ENCODE results near the gene PCSK6. TPM values are rescaled to one million over a fixed set of nuclear protein-coding genes. Genes with fewer than 3 reads are reported as not detected.

The PCSK6 gene
- total RNA-seq, 2 experiments from 2014 or later: 2.7 to 3.0 TPM

DNA sequence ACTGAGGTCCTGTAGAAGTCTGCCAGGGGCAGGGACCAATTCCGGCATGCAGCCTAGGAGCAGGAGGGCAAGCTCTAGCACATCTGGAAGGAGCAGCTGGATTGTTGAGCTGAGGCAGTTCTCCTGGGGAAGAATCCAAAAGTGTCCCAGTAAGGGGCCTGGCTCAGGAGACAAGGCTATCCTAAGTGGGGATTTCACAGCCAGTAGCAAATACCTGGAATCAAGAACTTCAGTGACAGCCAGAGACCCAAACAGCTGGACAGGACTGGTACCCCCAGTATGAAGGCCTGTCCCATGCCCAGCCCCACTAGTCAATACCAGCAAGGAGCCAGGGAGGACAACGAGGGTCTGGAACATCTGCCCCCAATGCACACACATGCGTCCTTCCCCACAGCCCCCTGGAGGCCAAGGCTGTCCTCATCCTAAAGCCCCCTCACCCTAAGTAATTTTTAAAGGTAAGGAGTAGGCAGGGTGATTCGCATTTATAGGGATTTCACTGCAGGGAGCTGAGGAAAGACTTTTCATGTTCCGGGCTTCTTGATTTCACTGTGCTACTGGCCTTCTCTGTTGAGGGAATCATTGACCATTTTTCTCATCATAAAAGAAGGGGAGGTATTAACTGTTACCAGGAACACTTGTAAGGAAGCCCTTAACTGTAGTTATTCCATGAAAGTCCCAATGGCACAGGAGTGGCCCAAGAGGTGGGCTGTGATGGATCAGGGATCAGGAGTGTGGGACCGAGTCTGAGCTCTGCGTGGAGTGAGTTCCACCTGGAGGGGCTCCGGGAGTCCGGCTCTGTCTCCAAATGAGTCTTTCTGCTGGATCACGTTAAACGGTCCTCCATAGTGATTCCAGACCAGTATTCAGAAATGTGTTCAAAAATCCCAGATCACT, 235.1 kb downstream of the PCSK6 start:
- ChIA-PET CTCF (interaction anchor here (0.6 to 5.3 kb wide), 12 partner anchors 10 to 245 kb away, joined by 3 to 85 read pairs (median 4); no protein-coding TSS in a partner anchor), POLR2A (interaction anchor here (0.7 to 4.4 kb wide), 5 partner anchors 9 to 178 kb away, joined by 3 to 28 read pairs (median 3); no protein-coding TSS in a partner anchor)
- ATAC-seq: no peak
- TF ChIP-seq, protein P1, sequence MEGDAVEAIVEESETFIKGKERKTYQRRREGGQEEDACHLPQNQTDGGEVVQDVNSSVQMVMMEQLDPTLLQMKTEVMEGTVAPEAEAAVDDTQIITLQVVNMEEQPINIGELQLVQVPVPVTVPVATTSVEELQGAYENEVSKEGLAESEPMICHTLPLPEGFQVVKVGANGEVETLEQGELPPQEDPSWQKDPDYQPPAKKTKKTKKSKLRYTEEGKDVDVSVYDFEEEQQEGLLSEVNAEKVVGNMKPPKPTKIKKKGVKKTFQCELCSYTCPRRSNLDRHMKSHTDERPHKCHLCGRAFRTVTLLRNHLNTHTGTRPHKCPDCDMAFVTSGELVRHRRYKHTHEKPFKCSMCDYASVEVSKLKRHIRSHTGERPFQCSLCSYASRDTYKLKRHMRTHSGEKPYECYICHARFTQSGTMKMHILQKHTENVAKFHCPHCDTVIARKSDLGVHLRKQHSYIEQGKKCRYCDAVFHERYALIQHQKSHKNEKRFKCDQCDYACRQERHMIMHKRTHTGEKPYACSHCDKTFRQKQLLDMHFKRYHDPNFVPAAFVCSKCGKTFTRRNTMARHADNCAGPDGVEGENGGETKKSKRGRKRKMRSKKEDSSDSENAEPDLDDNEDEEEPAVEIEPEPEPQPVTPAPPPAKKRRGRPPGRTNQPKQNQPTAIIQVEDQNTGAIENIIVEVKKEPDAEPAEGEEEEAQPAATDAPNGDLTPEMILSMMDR (IDR thresholded peaks at IDR 0.05): no peak
- intact Hi-C loops (cut with micrococcal nuclease): no loop called here
- H3K36me3 Mint-ChIP-seq (ENCODE audit: low read depth): peaks cover 15% of the 10 kb centered on the region
- H3K4me1 Mint-ChIP-seq (ENCODE audit: low read depth): peaks cover 40% of the 10 kb centered on the region
- H3K4me3 Mint-ChIP-seq: no peak overlapping the region
- H3K9me3 Mint-ChIP-seq: no peaks in the 10 kb centered on the region
- H3K27ac Mint-ChIP-seq: no peak overlapping the region
- no peak for DNase-seq
- H3K27me3 Mint-ChIP-seq: peaks cover 3% of the 10 kb centered on the region

Other genes starting within 250 kb of the PCSK6 start
- 10 to 100 TPM; 57.9 to 58.3 TPM for gene CHSY1, start 237.7 kb downstream of the PCSK6 start, total RNA-seq
- gene SELENOS, start 212.2 kb downstream of the PCSK6 start, total RNA-seq: 10 to 100 TPM; 18.8 to 21.6 TPM
- 100 to 1,000 TPM; 243 to 249 TPM for gene SNRPA1, start 194.5 kb downstream of the PCSK6 start, total RNA-seq
- gene TM2D3, start 162.7 kb upstream of the PCSK6 start, total RNA-seq: 10 to 100 TPM; 37.8 to 38.5 TPM
- gene TARS3, start 234.8 kb upstream of the PCSK6 start, total RNA-seq: 1 to 10 TPM; 7.2 to 8.3 TPM